HG02763 (cell line): ENCODE measurements around the gene BBS9.
"Not testable (repeated sequence)": the region's sequence is repeated elsewhere in the genome, so short reads cannot be mapped to it uniquely, and the experiment has no call there.

Experiments used
- ATAC-seq: cut with Tn5 transposase; IDR thresholded peaks from one replicate; pipeline ENCODE4 v1.9.1; 2021; ENCODE audit warnings: mild to moderate bottlenecking, moderate library complexity; ENCODE audit not compliant: unreplicated experiment

Gene BBS9

DNA sequence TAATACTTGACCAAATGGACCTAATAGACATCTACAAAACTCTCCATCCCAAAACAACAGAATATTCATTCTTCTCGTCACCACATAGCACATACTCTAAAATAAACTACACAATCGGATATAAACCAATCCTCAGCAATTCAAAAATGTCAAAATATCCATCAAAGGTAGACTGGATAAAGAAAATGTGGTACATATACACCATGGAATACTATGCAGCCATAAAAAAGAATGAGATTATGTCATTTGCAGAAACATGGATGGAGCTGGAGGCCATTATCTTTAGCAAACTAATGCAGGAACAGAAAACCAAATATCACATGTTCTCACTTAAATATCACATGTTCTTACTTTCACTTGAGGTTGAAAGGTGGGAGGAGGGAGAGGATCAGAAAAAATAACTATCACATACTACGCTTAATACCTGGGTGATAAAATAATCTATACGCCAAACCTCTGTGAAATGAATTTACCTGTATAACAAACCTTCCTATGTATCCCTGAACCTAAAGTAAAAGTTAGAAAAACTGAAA is 142.5 kb downstream of the BBS9 start:
- not testable (repeated sequence) for ATAC-seq

- no peak for ATAC-seq
Observed at GRCh38 chr7:33273356-33273755, 144.0 kb downstream of the BBS9 start.

DNA sequence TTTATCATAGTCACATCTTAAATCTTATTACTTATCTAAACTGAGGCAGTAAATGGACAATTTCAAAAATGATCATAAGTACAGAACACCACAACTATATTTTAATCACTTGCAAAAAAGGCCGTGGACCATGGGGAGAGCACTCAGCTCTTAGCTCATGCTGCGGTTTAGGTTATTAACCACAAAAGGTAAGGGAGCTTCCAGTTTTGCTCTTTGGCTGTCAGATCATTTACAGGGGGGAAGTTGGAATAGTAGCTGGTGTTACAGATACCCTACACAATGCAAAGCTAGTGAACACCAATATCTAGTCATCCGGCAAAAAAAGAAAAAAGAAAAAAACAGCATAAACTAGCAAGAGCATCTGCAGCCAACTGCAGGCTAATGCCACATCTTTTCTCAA is 147.0 kb downstream of the BBS9 start:
- ATAC-seq, result no peak

DNA sequence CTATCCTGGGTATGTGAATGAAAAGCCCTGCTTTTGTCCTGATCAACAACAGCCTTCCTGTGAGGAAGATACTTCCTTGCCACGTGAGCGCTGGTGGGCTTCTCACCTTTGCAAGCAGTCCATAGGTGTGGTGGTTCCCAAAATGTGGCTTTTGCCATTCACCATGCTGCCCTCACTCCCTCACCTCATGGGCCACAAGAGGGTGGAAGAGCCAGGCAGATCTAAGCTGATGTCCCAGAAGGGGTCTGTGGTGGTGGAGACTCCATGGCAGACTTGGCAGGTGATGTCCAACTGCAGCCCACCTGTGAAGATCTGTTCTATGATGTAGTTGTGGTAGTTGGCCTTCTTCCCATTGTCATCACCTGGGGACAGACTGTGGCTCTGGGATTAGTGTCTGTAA is 147.4 kb downstream of the BBS9 start:
- no peak for ATAC-seq

DNA sequence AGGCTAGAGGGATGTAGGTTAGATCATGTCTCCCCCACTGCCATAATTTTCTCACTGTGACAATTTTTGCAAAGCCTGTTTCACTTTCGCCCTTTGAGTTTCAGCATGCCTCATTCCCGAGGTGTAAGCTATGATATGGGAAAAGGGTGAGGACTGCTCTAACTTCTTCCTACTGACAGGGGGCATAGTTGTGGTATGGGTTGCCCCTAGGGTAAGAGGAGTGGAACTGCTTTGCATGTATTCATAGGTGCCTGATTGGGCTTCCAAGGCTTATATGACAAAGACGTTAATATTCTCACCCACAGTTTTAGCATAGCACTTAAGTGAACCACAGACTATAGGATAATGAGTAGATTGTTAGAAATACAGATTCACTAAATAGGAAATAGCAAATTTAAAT is 148.7 kb downstream of the BBS9 start:
- no peak for ATAC-seq

DNA sequence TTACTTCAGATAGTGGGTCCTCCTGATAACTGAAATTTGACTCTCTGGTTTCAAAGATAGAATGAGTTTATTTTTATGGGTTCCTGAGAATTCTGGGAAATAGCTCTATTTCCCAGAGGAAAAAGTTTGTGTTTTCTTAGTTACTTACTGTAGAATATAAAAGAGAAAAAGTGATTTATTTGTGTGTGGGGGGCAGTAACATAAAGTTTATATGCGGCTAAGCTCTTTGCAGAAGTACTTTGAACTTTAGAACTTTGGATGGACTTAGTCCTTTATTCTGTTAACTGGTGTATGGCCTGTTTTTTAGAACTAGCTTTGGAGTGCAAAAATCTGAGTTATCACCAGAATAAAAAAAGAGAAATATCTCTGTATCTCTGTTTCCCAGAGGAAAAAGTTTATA is 157.1 kb downstream of the BBS9 start:
- ATAC-seq, result no peak

GRCh38 chr7:33287738-33288137 is 158.4 kb downstream of the BBS9 start:
- no peak for ATAC-seq

DNA sequence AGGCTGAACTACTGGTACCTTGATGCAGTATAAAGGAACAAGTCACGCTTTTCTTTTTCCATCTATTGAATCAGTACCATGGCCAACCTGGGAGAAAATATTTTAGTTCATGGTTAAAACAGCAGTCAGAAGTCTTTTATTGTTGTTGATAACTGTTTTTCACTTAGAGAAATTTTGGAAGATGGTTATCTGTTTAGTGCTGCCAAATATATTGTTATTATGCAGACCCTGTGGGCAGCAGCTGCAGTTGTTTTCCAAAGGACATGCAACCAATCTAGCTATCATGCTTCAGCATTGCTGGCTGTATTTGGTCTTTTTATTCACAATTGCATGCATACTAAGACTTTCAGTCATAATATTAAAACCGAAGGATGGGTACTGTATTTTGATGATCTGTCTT is 169.5 kb downstream of the BBS9 start:
- ATAC-seq, result no peak

DNA sequence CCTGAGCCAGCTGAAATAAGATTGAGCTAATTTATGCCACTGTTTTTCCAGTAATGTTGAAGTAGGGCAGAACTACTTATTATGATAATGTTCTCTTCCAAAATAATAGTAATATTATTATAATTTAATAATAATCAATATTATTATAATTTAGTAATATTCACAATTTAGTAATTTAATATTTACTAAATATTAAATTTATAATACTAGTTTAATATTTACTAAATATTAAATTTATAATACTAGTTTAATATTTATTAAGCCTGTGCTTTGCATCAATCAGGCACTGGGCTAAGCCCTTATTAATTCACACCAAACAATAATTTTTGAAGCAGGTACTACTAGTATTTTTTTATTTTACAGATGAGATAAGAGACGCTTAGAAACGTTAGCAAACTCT is 170.1 kb downstream of the BBS9 start:
- no peak for ATAC-seq

- ATAC-seq, result no peak
Observed at GRCh38 chr7:33300131-33300530, 170.8 kb downstream of the BBS9 start.

- ATAC-seq, result no peak
Observed at GRCh38 chr7:33300742-33301141, 171.4 kb downstream of the BBS9 start.

GRCh38 chr7:33303978-33304557 is 174.7 kb downstream of the BBS9 start:
- ATAC-seq, result not testable (repeated sequence)

DNA sequence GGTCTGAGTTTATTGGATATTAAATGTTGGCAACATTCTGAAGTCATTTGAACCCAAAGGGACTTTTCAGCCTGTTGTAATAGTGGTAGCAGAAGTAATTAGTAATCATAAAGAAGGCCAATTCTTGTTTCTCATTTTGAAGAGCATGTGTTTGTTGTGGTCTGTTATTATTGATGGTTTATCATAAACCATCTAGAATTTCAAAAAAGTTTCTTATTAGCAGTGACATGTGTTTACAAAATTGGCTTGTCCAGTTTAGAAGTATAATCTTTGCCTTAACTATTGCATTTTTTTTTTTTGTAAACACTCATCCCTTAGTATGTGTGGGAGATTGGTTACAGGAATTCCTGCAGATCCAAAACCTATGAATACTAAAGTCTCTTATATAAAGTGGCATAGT is 177.8 kb downstream of the BBS9 start:
- no peak for ATAC-seq

DNA sequence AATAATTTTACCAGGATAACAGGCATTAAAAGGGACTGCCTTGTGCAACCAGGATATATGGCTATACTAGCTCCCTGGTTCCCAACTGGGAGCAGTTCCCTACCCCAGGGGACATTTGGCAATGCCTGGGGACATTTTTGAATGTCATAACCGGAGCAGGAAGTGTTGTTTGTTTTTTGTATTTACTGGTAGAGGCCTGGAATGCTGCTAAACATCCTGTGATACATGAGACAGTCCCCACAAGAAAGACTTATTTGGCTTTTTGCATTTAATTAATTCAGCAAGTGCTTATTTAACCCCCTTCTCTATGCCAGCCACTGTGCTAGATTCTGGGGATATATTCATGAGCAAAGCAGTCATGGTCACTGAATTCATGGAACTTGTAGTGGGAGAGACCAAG is 181.2 kb downstream of the BBS9 start:
- no peak for ATAC-seq

- ATAC-seq, result no peak
Observed at GRCh38 chr7:33325754-33326484, 196.6 kb downstream of the BBS9 start.

DNA sequence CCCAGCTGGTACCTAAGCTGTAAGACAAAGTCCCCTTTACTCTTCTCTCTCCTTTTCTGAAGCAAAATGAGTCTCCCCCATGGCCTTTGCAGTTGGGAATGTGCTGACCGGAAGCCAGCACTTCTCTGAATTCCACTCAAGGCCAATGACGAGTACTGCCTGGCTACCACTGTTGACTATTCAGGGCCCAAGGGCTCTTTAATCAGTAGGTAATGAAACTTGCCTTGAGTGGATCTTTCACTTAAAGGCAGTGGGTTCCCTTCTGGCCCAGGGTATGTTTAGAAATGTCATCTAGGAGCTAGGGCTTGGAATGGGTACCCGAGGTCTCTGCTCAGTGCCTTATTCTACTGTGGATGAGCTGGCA is 197.1 kb downstream of the BBS9 start:
- no peak for ATAC-seq

GRCh38 chr7:33327427-33327826 is 198.1 kb downstream of the BBS9 start:
- ATAC-seq, result no peak

DNA sequence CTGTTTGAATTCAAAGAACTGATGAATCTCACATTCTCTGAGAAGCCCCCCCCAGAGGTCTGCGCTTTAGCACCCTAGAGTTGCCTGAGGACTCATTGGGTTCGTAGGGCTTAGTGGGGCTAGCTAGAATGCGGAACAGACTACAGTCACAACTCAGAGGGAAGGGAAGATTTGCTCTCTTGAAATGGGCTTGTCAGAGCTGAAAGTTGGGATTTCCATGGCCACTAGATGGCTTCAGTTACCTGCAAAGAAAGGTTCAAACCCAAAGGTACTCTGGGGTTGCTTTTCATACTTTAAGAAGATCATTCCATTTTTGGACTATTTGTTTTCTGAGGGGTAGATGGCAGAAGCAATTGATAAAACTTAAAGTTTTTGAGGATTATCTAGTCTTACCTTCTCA is 205.0 kb downstream of the BBS9 start:
- ATAC-seq, result no peak

DNA sequence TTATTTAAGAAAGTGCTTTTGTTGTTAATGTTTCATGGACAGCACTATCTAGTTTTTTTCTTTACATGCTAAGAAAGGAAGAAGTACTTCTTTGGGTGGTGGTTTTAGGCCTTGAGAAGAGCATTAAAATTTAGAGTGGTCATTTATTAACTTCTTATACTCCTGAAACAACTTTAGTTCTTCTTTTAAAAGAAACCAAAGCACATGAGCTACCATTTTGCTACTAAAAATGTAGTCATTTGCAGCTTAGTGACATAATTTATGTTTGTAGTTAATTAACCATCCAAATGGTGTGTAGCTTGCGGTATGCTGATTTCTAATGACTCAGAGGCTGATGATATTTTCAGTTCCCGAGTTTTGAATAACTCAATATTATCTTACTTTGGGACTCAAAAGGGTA is 207.5 kb downstream of the BBS9 start:
- ATAC-seq, result no peak

GRCh38 chr7:33339074-33339790 is 209.9 kb downstream of the BBS9 start:
- ATAC-seq, result no peak

GRCh38 chr7:33346055-33346454 is 216.7 kb downstream of the BBS9 start:
- no peak for ATAC-seq

DNA sequence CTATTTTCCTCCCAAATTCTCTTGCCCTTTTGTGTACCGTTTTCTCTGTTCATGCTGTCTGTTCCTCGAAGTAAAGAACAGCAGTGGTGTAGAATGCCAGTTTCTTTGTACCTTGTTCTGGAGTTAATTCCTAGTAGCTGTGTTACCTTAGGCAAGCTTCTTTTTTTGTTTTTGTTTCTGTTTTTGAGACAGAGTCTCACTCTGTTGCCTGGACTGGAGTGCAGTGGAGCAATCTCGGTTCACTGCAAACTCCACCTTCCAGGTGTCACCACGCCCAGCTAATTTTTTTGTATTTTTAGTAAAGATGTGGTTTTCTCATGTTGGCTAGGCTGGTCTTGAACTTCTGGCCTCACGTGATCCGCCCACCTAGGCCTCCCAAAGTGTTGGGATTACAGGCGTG is 221.2 kb downstream of the BBS9 start:
- ATAC-seq, result no peak
